Esophagus squamous epithelium (tissue), 5 donors: Measurements from ENCODE around the gene TOR4A. TPM values are rescaled to one million over a fixed set of nuclear protein-coding genes. Genes with fewer than 3 reads are reported as not detected.

Source experiments
- DNase-seq: peaks from one replicate; lab custom pipeline; 2025; lab: John Stamatoyannopoulos, UW
- H3K27ac ChIP-seq, 4 donors: fragments of 200-600 bp; sonication (generic); one replicate each; pipeline ENCODE4 v1.5.1; 2016 to 2019; ENCODE audit warnings: mild to moderate bottlenecking in 1 of 4
- H3K27me3 ChIP-seq, 4 donors: fragments of 200-600 bp; sonication (generic); 1 replicate in 3 of 4; 2 replicates in 1 of 4; pipeline versions ENCODE4 v1.5.1 to v1.6.0; 2017 to 2021; ENCODE audit warnings: antibody characterized with exemption in 1 of 4
- H3K36me3 ChIP-seq, 3 donors: fragments of 200-600 bp; sonication (generic); one replicate each; pipeline ENCODE4 v1.5.1; 2016 to 2019
- H3K4me1 ChIP-seq, 3 donors: fragments of 200-600 bp; sonication (generic); one replicate each; pipeline ENCODE4 v1.5.1; 2017 to 2019
- H3K4me3 ChIP-seq, 4 donors: fragments of 200-600 bp; sonication (generic); 1 replicate in 3 of 4; 2 replicates in 1 of 4; pipeline ENCODE4 v1.5.1; 2016 to 2019; ENCODE audit warnings: mild to moderate bottlenecking in 2 of 4, moderate library complexity in 1 of 4
- H3K9me3 ChIP-seq, 3 donors: fragments of 200-600 bp; sonication (generic); one replicate each; pipeline ENCODE4 v1.5.1; 2016 to 2019
- CTCF ChIP-seq, 6 experiments: fragments of 450-650 bp in 4 of 6; fragments of 200-600 bp in 2 of 6; sonication (generic) in 2 of 6; IDR thresholded peaks; one replicate each; pipeline ENCODE4 v1.5.1; 2016 to 2019; ENCODE audit warnings: antibody characterized with exemption in 6 of 6, mild to moderate bottlenecking in 4 of 6, moderate library complexity in 4 of 6
- POLR2A ChIP-seq, 4 donors: fragments of 450-650 bp; IDR thresholded peaks; one replicate each; pipeline ENCODE4 v1.6.1; 2017; ENCODE audit warnings: antibody characterized with exemption in 4 of 4, mild to moderate bottlenecking in 4 of 4, moderate library complexity in 3 of 4
- WGBS, 2 donors: methylation state at CpG; one replicate each; pipeline ENCODE4 v1.1.5; 2018; 5-methylcytosine and 5-hydroxymethylcytosine counted together
- intact Hi-C: fragments of 100-400 bp; cut with DNase I; formaldehyde crosslinking; loops from one replicate; pipeline ENCODE4 v1.15.0; 2022
- total RNA-seq, 4 donors: library from RNA; depleted of rRNA; stranded (reverse); fragments of >200 nt; gene quantifications; one replicate each; pipeline ENCODE4 v1.1.0, GENCODE V29; 2016
- donor health status: DM: yes; HTN: yes; CAD: no.

TOR4A gene
- total RNA-seq, 4 donors from 2014 or later: 8.8 to 17.5 (median 13.5) TPM

- peaks cover 0 to 34% (median 0%) of the 10 kb centered on the region in 4 donors for H3K27me3 ChIP-seq
- peak overlapping the region; percentile 90 to 95 (median 92) for H3K27ac ChIP-seq
- no peaks in the 10 kb centered on the region for H3K9me3 ChIP-seq
- no CpG with 5 or more reads among the region's 6 CpGs for WGBS, 2 donors
- no peak overlapping the region for H3K4me3 ChIP-seq
- no peak for DNase-seq
- no peaks in the 10 kb centered on the region for H3K36me3 ChIP-seq
- TF ChIP-seq POLR2A (IDR thresholded peaks at IDR 0.05): no peak
- no peak for TF ChIP-seq CTCF (IDR thresholded peaks at IDR 0.05)
- intact Hi-C loops: no loop called here
- peaks cover 48 to 90% (median 57%) of the 10 kb centered on the region in 3 donors for H3K4me1 ChIP-seq
These were observed 35.4 kb downstream of the TOR4A start for GRCh38 chr9:137312852-137313325.

GRCh38 chr9:137313326-137313936 lies 35.9 kb downstream of the TOR4A start:
- intact Hi-C loops: no loop called here
- H3K27ac ChIP-seq: peak overlapping the region; percentile 90 to 95 (median 92)
- 40 to 79% methylated on average over 1 to 3 of the region's 9 CpGs for WGBS, 2 donors

GRCh38 chr9:137313956-137314560 lies 36.5 kb downstream of the TOR4A start:
- TF ChIP-seq CTCF (IDR thresholded peaks at IDR 0.05) (peak in 1 of 6 experiments; percentile 50), POLR2A (IDR thresholded peaks at IDR 0.05) (no peak)
- Histone ChIP-seq H3K27ac (peak overlapping the region; percentile 90 to 95 (median 92)), H3K27me3 (peaks cover 0 to 29% (median 0%) of the 10 kb centered on the region in 4 donors), H3K4me1 (peaks cover 44 to 88% (median 57%) of the 10 kb centered on the region in 3 donors), H3K4me3 (no peak overlapping the region), H3K9me3 (no peaks in the 10 kb centered on the region), H3K36me3 (no peaks in the 10 kb centered on the region)
- 89% methylated on average over 6 of the region's 24 CpGs; no CpG with 5 or more reads in 1 of the 2 donors for WGBS, 2 donors
- intact Hi-C loops: no loop called here
- DNase-seq: no peak

More at GRCh38 chr9:137313326-137313936, 35.9 kb downstream of the TOR4A start:
- Histone ChIP-seq H3K36me3 (no peaks in the 10 kb centered on the region), H3K27me3 (peaks cover 0 to 29% (median 0%) of the 10 kb centered on the region in 4 donors), H3K4me3 (no peak overlapping the region), H3K4me1 (peaks cover 44 to 88% (median 57%) of the 10 kb centered on the region in 3 donors), H3K9me3 (no peaks in the 10 kb centered on the region)
- no peak for DNase-seq
- TF ChIP-seq CTCF (IDR thresholded peaks at IDR 0.05) (no peak), POLR2A (IDR thresholded peaks at IDR 0.05) (no peak)

- peaks cover 44 to 91% (median 57%) of the 10 kb centered on the region in 3 donors for H3K4me1 ChIP-seq
- intact Hi-C loops: no loop called here
- H3K9me3 ChIP-seq: no peaks in the 10 kb centered on the region
- 80% methylated on average over 2 to 3 of the region's 42 CpGs for WGBS, 2 donors
- H3K27ac ChIP-seq: peak overlapping the region; percentile 90 to 95 (median 92)
- H3K27me3 ChIP-seq: peaks cover 0 to 29% (median 0%) of the 10 kb centered on the region in 4 donors
- DNase-seq: no peak
- no peak overlapping the region for H3K4me3 ChIP-seq
- TF ChIP-seq CTCF (IDR thresholded peaks at IDR 0.05) (no peak), POLR2A (IDR thresholded peaks at IDR 0.05) (no peak)
- no peaks in the 10 kb centered on the region for H3K36me3 ChIP-seq
These were observed 37.3 kb downstream of the TOR4A start for GRCh38 chr9:137314561-137315560.
